Measurements from ENCODE around the gene C9orf43. TPM values are rescaled to one million over a fixed set of nuclear protein-coding genes. Genes with fewer than 3 reads are reported as not detected.
A peak's percentile ranks its signal among the peaks of the same experiment; 100 is the strongest.

C9orf43 gene
- total RNA-seq, 1 experiment from 2014 or later: 0.28 TPM

GRCh38 chr9:113370806-113371325 lies 39.7 kb upstream of the C9orf43 start:
- Mint-ChIP-seq H3K9me3 (no peaks in the 10 kb centered on the region), H3K4me3 (no peak overlapping the region), H3K36me3 (peaks cover 11% of the 10 kb centered on the region), H3K27me3 (ENCODE audit: low read depth) (no peaks in the 10 kb centered on the region), H3K4me1 (peaks cover 4% of the 10 kb centered on the region), H3K27ac (no peak overlapping the region)
- no peak for DNase-seq (ENCODE audit: low spot score)
- ChIA-PET CTCF (interaction anchor here (1.0 kb wide), 1 partner anchor 8 kb away, joined by 3 read pairs; no protein-coding TSS in a partner anchor), POLR2A (no interaction called here)
- ATAC-seq: peak; percentile 26
- TF ChIP-seq ZNF317 (CRISPR knock-in tag; IDR thresholded peaks at IDR 0.05; ENCODE audit: borderline replicate concordance, low read depth) (no peak), NR1H2 (CRISPR knock-in tag; IDR thresholded peaks at IDR 0.05) (no peak), ZSCAN18 (CRISPR knock-in tag; IDR thresholded peaks at IDR 0.05) (no peak), ZNF121 (CRISPR knock-in tag; IDR thresholded peaks at IDR 0.05) (no peak), ZNF138 (CRISPR knock-in tag; conservative IDR thresholded peaks at IDR 0.05) (no peak), SMAD3 (CRISPR knock-in tag; IDR thresholded peaks at IDR 0.05; ENCODE audit: borderline replicate concordance) (no peak), EMX1 (CRISPR knock-in tag; IDR thresholded peaks at IDR 0.05) (no peak), TEAD1 (CRISPR knock-in tag; IDR thresholded peaks at IDR 0.05) (no peak), MYBL2 (CRISPR knock-in tag; IDR thresholded peaks at IDR 0.05) (no peak), FOXP4 (CRISPR knock-in tag; IDR thresholded peaks at IDR 0.05) (no peak)

- ATAC-seq (no peak), DNase-seq (ENCODE audit: low spot score) (no peak)
- Mint-ChIP-seq H3K9me3 (no peaks in the 10 kb centered on the region), H3K36me3 (peaks cover 11% of the 10 kb centered on the region), H3K27ac (no peak overlapping the region), H3K4me1 (peaks cover 4% of the 10 kb centered on the region), H3K4me3 (no peak overlapping the region), H3K27me3 (ENCODE audit: low read depth) (no peaks in the 10 kb centered on the region)
- POLR2A ChIA-PET: no interaction called here
- CTCF ChIA-PET: no interaction called here
- TF ChIP-seq ZNF281 (CRISPR knock-in tag; IDR thresholded peaks at IDR 0.05): no peak
- TF ChIP-seq ZNF263 (CRISPR knock-in tag; IDR thresholded peaks at IDR 0.05; ENCODE audit: low read depth): no peak
- no peak for TF ChIP-seq TCF7 (CRISPR knock-in tag; IDR thresholded peaks at IDR 0.05; ENCODE audit: low read depth)
- no peak for TF ChIP-seq E2F1 (CRISPR knock-in tag; IDR thresholded peaks at IDR 0.05)
- TF ChIP-seq ZNF425 (CRISPR knock-in tag; conservative IDR thresholded peaks at IDR 0.05): no peak
- no peak for TF ChIP-seq RORB (CRISPR knock-in tag; IDR thresholded peaks at IDR 0.05)
- TF ChIP-seq FOXP4 (CRISPR knock-in tag; IDR thresholded peaks at IDR 0.05): no peak
- TF ChIP-seq ATF6 (CRISPR knock-in tag; IDR thresholded peaks at IDR 0.05): no peak
- no peak for TF ChIP-seq ZNF512 (CRISPR knock-in tag; IDR thresholded peaks at IDR 0.05; ENCODE audit: borderline replicate concordance)
- TF ChIP-seq ZMAT4 (CRISPR knock-in tag; IDR thresholded peaks at IDR 0.05): no peak
These were observed 38.5 kb upstream of the C9orf43 start for GRCh38 chr9:113372059-113372458.
